G401 (cell line): ENCODE data around the gene CTDP1. TPM values are rescaled to one million over a fixed set of nuclear protein-coding genes. Genes with fewer than 3 reads are reported as not detected.
"Not testable (repeated sequence)": the region's sequence is repeated elsewhere in the genome, so short reads cannot be mapped to it uniquely, and the experiment has no call there.

Experiments
- DNase-seq: peaks from one replicate; pipeline ENCODE4 v3.0.0-alpha.2; 2015; ENCODE audit warnings: low spot score
- in situ Hi-C: cut with HindIII; loops from 2 replicates; pipeline ENCODE4 v1.10.0; 2016; ENCODE audit warnings: low sequenced_read_pairs, mixed read lengths
- total RNA-seq: library from RNA; depleted of rRNA; stranded (reverse); fragments of >200 nt; shearing (Covaris generic); gene quantifications from 2 replicates; pipeline ENCODE4 v1.2.3, GENCODE V29; 2014

Gene CTDP1
- total RNA-seq, 1 experiment from 2014 or later = 37.1 TPM

DNA sequence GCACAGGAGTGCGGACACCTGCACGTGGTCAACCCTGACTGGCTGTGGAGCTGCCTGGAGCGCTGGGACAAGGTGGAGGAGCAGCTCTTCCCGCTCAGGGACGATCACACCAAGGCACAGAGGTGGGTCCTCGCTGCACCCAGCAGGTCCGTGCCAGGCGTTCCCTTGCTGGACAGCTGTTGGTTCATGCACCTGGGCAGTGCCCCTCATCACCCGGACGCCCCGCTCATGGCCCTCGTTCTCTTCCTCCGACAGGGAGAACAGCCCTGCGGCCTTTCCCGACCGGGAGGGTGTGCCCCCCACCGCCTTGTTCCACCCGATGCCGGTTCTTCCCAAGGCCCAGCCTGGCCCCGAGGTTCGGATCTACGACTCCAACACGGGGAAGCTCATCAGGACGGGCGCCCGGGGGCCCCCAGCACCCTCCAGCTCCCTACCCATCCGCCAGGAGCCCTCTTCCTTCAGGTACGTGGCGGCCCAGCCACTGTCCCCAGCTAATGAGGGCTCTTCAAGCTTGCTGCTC lies 38.0 kb downstream of the CTDP1 start:
- in situ Hi-C loops = no loop called here
- DNase-seq = no peak

DNA sequence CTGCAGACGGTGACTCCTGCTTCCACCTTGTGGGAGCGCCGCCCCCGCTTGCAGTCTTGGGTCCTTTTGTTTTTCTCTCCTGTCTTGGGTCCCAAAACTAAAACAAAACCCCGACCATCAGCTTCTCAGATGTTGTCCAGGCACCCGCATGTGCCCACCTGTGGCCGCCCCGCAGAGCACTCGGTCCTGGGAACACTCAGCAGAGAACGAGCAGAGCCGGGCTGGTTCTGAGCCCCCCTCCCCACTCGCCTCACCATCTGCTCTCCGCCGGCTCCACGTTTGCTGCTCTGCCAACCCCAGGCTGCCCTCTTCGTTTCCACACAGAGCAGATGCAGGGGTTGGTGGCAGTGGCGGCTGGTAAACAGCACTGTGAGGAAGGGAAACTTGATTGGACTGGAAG lies 38.5 kb downstream of the CTDP1 start:
- DNase-seq = no peak
- in situ Hi-C loops = no loop called here

DNA sequence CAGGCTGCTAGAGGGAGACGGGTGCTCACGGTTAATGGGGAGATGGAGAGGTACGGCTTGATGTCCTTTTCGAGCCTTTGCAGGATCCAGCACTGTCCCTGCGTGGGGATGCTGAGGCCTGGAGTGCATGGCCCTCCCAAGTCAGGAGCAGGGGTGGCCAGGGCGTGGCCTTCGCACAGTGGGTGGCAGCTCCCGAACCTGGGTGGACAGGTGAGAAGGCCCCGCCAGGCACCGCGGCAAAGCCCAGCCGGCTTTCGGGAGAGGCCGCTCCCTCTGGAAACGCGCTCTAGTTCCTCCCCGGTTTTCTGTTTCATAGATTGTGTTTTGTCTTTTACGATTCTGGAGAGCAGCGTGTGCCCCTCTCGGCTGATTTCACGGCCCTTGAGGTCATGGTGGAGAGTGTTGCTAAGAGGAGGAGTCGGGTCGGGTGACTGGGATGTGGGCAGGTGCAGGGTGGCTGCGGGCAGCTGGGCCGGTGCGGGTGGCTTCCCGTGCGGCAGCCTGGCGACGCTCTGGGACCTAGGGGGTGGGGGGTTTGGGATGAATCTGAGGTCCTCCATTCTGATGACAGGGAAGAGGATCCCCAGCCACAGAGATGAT lies 39.4 kb downstream of the CTDP1 start:
- DNase-seq = no peak
- in situ Hi-C loops = no loop called here

DNA sequence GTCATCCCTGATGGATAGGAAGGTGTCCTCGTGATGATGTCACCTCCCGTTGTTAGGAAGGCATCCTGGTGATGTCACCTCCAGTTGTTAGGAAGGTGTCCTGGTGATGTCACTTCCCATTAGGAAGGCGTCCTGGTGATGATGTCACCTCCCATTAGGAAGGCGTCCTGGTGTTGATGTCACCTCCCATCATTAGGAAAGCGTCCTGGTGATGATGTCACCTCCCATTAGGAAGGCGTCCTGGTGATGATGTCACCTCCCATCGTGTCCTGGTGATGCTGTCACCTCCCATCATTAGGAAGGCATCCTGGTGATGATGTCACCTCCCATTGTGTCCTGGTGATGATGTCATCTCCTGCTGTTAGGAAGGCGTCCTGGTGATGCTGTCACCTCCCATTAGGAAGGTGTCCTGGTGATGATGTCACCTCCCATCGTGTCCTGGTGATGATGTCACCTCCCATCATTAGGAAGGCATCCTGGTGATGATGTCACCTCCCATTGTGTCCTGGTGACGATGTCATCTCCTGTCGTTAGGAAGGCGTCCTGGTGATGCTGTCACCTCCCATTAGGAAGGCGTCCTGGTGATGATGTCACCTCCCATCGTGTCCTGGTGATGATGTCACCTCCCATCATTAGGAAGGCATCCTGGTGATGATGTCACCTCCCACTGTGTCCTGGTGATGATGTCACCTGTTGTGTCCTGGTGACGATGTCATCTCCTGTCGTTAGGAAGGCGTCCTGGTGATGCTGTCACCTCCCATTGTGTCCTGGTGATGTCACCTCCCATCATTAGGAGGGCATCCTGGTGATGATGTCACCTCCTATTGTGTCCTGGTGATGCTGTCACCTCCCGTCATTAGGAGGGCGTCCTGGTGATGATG lies 40.1 kb downstream of the CTDP1 start:
- in situ Hi-C loops = not testable (repeated sequence)

DNA sequence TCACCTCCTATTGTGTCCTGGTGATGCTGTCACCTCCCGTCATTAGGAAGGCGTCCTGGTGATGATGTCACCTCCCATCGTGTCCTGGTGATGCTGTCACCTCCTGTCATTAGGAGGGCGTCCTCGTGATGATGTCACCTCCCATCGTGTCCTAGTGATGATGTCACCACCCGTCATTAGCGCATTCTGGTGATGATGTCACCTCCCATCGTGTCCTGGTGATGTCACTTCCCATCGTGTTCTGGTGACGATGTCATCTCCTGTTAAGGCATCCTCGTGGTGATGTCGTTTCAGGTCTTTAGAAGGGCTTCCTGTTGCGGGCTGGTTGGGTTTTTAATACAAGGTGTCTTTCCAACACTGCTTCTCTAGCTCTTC lies 40.7 kb downstream of the CTDP1 start:
- no peak for DNase-seq
- in situ Hi-C loops = no loop called here

More for the DNA sequence above, 40.1 kb downstream of the CTDP1 start:
- DNase-seq = not testable (repeated sequence)

DNA sequence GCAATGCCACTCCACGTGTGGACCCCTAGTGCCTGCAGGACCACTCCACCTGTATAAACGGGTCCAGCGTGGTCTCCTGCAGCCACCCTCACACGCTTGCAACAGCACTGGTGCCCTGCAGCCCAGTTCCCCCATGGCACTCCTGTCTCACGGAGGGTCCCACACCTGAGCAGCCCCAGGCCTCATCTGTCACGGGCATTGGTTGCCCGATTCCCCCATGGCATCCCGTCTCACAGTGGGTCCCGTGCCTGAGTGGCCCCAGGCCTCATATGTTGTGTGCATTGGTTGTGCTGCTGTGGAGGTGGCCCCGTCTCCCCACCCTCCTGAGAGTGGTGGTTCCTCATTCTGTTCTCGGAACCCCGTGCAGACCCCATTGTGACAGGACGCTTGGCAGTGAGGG lies 43.4 kb downstream of the CTDP1 start:
- in situ Hi-C loops = no loop called here
- DNase-seq = no peak

DNA sequence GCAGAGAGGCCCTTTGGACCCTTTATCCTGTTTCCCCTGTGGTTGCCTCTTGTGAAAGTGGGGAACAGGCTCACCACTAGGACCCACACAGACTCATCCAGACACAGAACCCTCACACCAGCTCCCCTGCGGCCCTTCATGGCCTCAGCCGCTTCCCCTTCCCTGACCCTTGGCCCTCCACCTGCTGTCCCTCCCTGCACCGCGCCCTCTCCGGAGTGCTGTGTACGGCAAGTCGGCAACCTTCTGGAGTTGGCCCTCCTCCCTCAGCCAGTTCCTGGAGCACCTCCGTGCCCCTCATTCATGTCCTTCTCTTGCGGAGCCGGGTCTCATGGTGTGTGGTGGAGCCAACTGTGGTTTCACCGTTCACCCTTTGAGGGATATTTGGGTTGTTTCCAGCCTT lies 44.0 kb downstream of the CTDP1 start:
- in situ Hi-C loops = no loop called here
- no peak for DNase-seq

DNA sequence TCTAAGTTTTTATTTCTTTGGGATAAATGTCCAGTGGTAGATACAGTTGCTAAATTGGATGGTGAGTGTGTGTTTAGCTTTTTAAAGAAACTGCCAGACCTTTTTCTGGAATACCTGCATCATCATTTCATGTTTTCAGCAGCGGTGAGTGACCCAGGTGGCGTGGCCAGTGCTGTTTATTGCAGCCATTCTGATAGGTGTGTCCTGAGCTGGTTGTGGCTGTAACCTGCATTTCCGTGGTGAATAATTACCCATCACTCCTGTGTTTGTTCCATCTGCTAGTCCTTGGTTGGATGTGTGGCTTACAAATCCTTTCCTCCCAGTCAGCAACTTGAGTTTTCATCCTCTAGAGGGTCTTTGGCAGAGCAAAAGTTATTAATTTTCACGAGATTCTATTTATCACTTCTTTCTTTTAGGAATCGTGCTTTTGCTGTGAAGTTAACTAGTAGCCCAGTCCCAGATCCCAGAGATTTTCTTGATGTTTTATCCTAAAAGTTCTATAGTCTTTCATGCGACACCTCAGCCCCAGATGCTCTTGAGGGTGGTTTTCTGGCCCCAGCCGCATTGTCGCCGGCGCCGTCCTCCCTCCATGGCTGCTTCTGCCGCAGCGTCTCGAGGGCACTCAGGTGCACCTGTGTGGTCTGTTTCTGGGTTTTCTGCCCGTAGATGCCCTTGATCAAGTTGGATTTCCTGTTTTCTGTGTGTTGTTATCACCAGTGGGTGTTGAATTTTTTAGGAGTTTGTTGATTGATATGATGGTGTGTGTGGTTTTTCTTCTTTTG lies 44.9 kb downstream of the CTDP1 start:
- DNase-seq = no peak
- in situ Hi-C loops = no loop called here

DNA sequence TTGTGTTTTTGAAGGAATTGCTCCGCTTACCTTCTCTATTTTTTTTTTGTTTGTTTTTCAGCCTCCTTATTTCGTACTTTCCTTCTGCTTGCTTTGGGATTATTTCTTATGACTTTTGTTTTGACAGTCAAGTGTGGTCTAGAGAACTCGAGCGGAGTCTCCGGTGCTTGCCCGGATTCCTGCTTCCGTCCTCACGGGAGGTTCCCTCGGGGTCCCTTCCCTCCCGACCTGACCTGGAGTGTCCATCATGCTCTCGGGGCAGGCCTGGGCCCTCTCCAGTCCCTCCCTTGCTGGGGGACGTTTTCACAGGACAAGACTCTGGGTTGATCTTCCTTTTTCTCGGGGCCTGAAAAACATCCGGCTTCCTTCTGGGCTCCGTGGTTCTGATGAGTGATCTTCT lies 45.9 kb downstream of the CTDP1 start:
- no peak for DNase-seq
- in situ Hi-C loops = no loop called here

DNA sequence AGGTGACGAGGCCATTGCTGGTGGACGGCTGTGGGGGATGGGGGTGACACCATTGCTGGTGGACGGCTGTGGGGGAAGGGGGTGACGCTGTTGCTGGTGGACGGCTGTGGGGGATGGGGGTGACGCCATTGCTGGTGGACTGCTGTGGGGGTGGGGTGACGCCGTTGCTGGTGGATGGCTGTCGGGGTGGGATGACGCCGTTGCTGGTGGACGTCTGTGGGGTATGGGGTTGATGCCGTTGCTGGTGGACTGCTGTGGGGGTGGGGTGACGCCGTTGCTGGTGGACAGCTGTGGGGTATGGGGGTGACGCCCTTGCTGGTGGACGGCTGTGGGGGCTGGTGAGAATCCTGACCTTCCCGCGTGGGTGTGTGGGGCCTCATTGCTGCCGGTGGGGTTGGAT lies 47.1 kb downstream of the CTDP1 start:
- in situ Hi-C loops = no loop called here
- no peak for DNase-seq

DNA sequence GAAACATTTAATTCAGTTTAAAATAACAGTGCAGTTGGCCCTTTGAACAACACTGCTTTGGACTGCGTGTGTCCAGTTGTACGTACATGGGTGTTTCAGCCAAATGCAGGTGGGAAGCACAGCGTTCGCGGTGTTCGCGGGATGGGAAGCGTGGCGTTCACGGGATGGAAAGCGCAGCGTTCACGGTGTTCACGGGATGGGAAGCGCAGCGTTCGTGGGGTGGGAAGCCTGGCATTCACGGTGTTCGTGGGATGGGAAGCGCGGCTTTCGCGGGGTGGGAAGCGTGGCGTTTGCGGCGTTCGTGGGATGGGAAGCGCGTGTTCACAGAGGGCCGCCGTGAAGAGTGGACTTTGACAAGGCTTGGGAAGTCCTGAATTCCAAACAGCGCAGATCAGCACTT lies 47.6 kb downstream of the CTDP1 start:
- no peak for DNase-seq
- in situ Hi-C loops = no loop called here

DNA sequence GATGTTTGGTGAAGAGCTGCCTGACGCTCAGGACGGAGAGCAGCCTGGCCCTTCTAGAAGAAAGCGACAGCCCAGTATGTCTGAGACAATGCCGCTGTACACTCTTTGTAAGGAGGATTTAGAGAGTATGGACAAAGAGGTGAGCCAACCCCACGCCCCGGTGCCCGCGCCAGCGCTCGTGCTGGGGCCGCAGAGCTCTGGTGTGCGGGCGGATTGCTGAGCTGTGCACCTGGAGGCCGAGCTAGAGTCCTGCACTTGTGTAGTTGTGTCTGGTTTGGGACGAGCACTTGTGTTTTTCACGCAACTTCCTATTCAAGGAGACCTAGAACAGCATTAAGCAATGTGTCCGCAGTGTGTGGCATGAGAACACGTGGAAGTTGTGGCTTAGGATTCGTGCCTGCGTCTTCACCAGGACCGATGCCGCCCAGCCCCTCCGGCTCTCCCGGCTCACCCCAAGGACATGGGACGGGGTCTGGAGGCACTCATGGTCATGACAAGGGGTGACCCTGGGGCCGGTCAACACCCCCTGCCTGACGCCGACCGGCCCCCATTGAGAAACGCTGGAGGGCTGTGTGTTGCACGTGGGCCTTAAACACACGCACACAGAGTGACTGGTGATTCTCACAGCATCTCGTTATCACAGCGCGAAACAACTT lies 49.5 kb downstream of the CTDP1 start:
- DNase-seq = no peak
- in situ Hi-C loops = no loop called here

DNA sequence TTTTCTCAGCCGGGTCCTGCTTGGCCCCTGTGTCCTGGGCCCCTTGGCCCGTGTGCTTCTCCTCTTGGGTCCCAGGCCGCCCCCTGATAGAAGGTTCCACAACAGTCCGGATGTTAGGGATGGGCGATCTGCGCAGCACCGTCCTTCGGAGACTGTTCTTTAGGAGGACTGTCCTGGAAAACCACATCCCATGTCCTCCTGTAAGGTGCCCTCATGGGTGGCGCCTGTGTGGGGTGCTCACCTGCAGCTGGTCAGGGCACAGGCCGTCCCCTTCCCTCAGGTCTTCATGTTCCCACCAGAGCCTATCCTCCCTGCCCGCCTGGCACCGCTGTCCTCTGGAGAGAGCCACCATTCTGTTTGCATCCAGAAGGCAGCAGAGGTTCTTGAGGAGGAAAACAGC lies 50.0 kb downstream of the CTDP1 start:
- in situ Hi-C loops = no loop called here
- no peak for DNase-seq

DNA sequence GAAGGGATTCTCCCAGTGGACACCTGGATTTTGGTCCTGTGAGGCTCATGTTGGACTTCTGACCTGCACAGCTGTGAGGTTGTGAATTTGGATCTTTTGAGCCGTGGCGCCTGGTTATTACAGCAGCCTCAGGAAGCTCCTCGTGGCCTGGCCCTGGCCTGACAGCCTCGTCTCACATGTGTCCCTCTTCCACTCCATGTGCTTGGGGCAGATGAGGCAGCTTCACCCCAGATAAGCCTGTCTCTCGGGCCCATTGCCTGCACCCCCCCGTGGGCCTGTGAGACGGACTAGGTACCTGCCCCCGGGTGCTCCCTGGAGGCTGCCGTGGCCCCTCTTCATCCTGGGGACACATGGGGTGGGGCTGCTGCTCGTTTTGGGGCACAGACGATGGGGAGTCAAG lies 51.2 kb downstream of the CTDP1 start:
- in situ Hi-C loops = no loop called here
- DNase-seq = no peak

DNA sequence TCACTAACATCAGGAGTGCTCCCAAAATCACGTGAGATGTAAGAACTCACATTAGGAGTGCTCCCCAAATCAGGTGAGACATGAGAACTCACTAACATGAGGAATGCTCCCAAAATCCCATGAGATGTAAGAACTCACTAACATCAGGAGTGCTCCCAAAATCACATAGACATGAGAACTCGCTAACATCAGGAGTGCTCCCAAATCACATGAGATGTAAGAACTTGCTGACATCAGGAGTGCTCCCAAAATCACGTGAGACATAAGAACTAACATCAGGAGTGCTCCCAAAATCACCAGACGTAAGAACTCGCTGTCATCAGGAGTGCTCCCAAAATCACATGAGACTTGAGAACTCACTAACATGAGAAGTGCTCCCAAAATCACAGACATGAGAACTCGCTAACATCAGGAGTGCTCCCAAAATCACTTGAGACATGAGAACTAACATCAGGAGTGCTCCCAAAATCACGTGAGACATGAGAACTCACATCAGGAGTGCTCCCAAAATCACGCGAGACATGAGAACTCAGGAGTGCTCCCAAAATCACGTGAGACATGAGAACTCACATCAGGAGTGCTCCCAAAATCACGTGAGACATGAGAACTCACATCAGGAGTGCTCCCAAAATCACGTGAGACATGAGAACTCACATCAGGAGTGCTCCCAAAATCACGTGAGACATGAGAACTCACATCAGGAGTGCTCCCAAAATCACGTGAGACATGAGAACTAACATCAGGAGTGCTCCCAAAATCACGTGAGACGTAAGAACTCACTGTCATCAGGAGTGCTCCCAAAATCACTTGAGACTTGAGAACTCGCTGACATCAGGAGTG lies 52.5 kb downstream of the CTDP1 start:
- in situ Hi-C loops, DNase-seq: not testable (repeated sequence)

DNA sequence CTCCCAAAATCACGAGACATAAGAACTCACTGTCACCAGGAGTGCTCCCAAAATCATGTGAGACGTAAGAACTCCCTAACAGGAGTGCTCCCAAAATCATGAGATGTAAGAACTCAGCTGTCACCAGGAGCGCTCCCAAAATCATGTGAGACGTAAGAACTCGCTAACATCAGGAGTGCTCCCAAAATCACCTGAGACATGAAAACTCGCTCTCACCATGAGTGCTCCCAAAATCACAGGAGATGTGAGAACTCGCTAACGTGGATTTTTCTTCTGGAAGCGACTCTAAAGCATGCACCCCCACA lies 53.1 kb downstream of the CTDP1 start:
- in situ Hi-C loops = no loop called here
- no peak for DNase-seq

DNA sequence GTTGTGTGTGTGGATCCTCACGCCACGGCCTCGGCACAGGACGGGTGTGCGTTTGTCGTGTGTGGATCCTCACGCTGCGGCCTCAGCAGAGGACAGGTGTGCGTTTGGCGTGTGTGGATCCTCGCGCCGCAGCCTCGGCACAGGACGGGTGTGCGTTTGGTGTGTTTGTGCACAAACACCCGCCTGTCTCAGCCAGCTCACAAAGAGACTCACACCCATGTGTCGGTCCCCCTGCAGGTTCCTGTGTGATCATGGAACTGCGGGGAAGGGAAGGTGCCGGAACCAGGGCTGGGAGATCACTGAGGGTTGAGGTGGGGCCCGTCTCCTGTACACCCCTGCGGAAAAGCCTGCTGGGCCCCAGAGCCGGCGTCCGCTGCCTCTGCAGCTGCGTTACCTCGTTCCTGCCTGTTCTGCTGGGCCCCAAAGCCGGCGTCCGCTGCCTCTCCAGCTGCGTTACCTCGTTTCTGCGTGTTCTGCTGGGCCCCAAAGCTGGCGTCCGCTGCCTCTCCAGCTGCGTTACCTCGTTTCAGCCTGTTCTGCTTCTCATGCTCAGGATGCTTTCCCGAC lies 53.6 kb downstream of the CTDP1 start:
- in situ Hi-C loops = no loop called here
- no peak for DNase-seq

DNA sequence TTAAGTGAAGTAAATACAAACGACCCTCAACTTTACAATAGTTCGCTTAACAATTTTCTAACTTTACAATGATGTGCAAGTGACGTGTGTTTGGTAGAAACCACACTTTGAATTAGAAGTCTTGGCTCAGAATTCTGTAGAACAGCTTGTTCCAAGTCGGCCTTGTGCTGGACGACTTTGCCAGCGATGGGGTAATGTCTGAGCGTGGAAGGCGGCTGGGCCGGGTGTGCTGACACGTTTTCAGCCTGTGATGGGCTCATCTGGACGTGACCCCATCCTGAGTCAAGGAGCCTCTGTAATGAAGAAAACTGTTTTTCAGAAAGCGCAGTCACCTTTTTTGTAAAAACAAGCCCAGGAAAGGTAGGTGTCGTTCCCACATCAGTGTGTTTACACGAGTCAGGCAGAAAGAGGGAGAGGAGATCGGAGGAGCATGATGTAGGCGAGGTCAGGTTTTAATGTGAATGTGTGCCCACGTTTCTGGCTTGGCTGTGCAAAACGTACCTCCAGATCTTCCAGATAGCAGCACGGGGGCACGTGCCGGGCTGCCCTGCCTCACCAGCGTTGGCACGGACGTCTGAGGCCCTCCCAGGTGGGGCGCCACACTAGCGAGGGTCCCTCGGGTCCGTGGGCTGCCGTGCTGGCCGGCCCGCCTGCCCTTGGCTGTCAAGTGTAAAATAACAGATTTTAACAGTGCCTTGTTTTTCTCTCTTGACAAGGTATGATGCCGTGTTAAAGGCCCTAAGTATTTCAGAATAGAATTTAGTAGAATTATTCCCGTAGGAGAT lies 54.6 kb downstream of the CTDP1 start:
- no peak for DNase-seq
- in situ Hi-C loops = no loop called here
